Endodermal cell (in vitro differentiated cells): Measurements from ENCODE around the gene BMPER. TPM values are rescaled to one million over a fixed set of nuclear protein-coding genes. Genes with fewer than 3 reads are reported as not detected.
"Not testable (repeated sequence)": the region's sequence is repeated elsewhere in the genome, so short reads cannot be mapped to it uniquely, and the experiment has no call there.

ENCODE experiments used
- DNase-seq: peaks from one replicate; pipeline ENCODE4 v3.0.0-alpha.2; 2017
- H3K27ac ChIP-seq: 2 replicates; pipeline ENCODE4 v1.5.1; 2013; ENCODE audit warnings: mild to moderate bottlenecking, low read depth, low read length, moderate library complexity
- H3K27me3 ChIP-seq: 2 replicates; pipeline ENCODE4 v1.6.1; 2013; ENCODE audit warnings: mild to moderate bottlenecking, low read length, moderate library complexity; ENCODE audit not compliant: insufficient read depth, control insufficient read depth, poor library complexity, severe bottlenecking
- H3K36me3 ChIP-seq: 2 replicates; pipeline ENCODE4 v1.7.0; 2013; ENCODE audit warnings: mild to moderate bottlenecking, low read length, moderate library complexity; ENCODE audit not compliant: control insufficient read depth, insufficient read depth
- H3K4me1 ChIP-seq: one replicate; pipeline ENCODE4 v1.7.0; 2013; ENCODE audit warnings: low read length; ENCODE audit not compliant: control insufficient read depth, insufficient read depth
- H3K4me3 ChIP-seq: 2 replicates; pipeline ENCODE4 v1.5.1; 2013; ENCODE audit warnings: mild to moderate bottlenecking, low read length, moderate library complexity
- H3K9ac ChIP-seq: 2 replicates; pipeline ENCODE4 v1.6.1; 2013; ENCODE audit warnings: mild to moderate bottlenecking, low read length, moderate library complexity; ENCODE audit not compliant: poor library complexity, severe bottlenecking; ENCODE audit errors: extremely low read depth
- H3K9me3 ChIP-seq: 2 replicates; pipeline ENCODE4 v1.6.1; 2013; ENCODE audit warnings: mild to moderate bottlenecking, low read length, moderate library complexity; ENCODE audit not compliant: control insufficient read depth
- H3K27ac Mint-ChIP-seq: 2 replicates; pipeline ENCODE4 v1.8.0; 2020; ENCODE audit warnings: mixed read lengths
- H3K27me3 Mint-ChIP-seq: 2 replicates; pipeline ENCODE4 v1.8.0; 2021; ENCODE audit warnings: mild to moderate bottlenecking, mixed read lengths; ENCODE audit not compliant: insufficient read depth
- H3K36me3 Mint-ChIP-seq: 2 replicates; pipeline ENCODE4 v1.8.0; 2020; ENCODE audit warnings: low read depth, mixed read lengths
- H3K4me1 Mint-ChIP-seq: 2 replicates; pipeline ENCODE4 v1.8.0; 2020; ENCODE audit warnings: mixed read lengths
- H3K4me3 Mint-ChIP-seq: 2 replicates; pipeline ENCODE4 v1.8.0; 2020; ENCODE audit warnings: mild to moderate bottlenecking, moderate library complexity, mixed read lengths
- H3K9me3 Mint-ChIP-seq: 2 replicates; pipeline ENCODE4 v1.8.0; 2020; ENCODE audit warnings: mild to moderate bottlenecking, mixed read lengths
- whole genome bisulfite sequencing, 2 experiments: methylation state at CpG; one replicate each; pipeline versions ENCODE4 v1.1.5 to v1.1.7; 2013; ENCODE audit warnings: missing lambda C conversion rate in 2 of 2, mixed read lengths in 1 of 2; ENCODE audit not compliant: insufficient coverage in 1 of 2, insufficient read length in 1 of 2; 5-methylcytosine and 5-hydroxymethylcytosine counted together
- total RNA-seq, 2 donors: library from RNA; stranded (reverse); fragmentation: NEBNext Ultra II Directional in 1 of 2; extraction: Animal tissue kit (Norgen Biotek cat#: 25700) in 1 of 2; gene quantifications; 2 replicates in 1 of 2; 3 replicates in 1 of 2; pipeline ENCODE4 v1.2.1, GENCODE V29; 2021
- TF ChIP-seq, protein P1 (sequence below): fragments of 200-600 bp; sonication (generic); conservative IDR thresholded peaks from 2 replicates; pipeline ENCODE4 v1.5.0; 2021; ENCODE audit warnings: antibody characterized with exemption, mild to moderate bottlenecking

Gene BMPER
- total RNA-seq, 2 donors from 2014 or later: 71.2 to 72.2 TPM

- TF ChIP-seq, protein P1, sequence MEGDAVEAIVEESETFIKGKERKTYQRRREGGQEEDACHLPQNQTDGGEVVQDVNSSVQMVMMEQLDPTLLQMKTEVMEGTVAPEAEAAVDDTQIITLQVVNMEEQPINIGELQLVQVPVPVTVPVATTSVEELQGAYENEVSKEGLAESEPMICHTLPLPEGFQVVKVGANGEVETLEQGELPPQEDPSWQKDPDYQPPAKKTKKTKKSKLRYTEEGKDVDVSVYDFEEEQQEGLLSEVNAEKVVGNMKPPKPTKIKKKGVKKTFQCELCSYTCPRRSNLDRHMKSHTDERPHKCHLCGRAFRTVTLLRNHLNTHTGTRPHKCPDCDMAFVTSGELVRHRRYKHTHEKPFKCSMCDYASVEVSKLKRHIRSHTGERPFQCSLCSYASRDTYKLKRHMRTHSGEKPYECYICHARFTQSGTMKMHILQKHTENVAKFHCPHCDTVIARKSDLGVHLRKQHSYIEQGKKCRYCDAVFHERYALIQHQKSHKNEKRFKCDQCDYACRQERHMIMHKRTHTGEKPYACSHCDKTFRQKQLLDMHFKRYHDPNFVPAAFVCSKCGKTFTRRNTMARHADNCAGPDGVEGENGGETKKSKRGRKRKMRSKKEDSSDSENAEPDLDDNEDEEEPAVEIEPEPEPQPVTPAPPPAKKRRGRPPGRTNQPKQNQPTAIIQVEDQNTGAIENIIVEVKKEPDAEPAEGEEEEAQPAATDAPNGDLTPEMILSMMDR: peak; percentile 84
These were observed 260.7 kb downstream of the BMPER start for GRCh38 chr7:34165927-34166550.

DNA sequence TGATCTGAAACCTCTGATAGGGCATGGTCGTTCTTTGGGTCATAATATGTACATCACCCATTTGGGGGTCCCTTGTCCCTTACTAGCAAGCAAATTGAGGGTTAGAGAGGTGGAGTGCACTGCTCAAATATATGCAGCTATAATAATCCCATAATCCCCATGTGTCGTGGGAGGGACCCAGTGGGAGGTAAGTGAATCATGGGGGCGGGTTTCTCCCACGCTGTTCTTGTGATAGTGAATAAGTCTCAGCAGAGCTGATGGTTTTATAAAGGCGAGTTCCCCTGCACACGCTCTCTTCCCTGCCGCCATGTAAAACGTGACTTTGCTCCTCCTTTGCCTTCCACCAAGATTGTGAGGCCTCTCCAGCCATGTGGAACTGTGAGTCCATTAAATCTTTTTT lies 262.7 kb downstream of the BMPER start:
- H3K9me3 Mint-ChIP-seq: peaks cover 11% of the 10 kb centered on the region
- no peak overlapping the region for H3K27ac ChIP-seq
- no peaks in the 10 kb centered on the region for H3K9me3 ChIP-seq
- DNase-seq: no peak
- no peaks in the 10 kb centered on the region for H3K27me3 Mint-ChIP-seq
- H3K9ac ChIP-seq: no peak overlapping the region
- H3K4me1 ChIP-seq: no peaks in the 10 kb centered on the region
- TF ChIP-seq, protein P1: no peak
- H3K27me3 ChIP-seq: no peaks in the 10 kb centered on the region
- no peaks in the 10 kb centered on the region for H3K36me3 ChIP-seq
- H3K4me1 Mint-ChIP-seq: no peaks in the 10 kb centered on the region
- H3K4me3 ChIP-seq: no peak overlapping the region
- H3K27ac Mint-ChIP-seq: no peak overlapping the region
- WGBS, 2 experiments: 89 to 94% methylated on average over 2 to 8 of the region's 8 CpGs
- no peaks in the 10 kb centered on the region for H3K36me3 Mint-ChIP-seq
- H3K4me3 Mint-ChIP-seq: no peak overlapping the region

More at GRCh38 chr7:34165927-34166550, 260.7 kb downstream of the BMPER start:
- H3K27me3 Mint-ChIP-seq: no peaks in the 10 kb centered on the region
- WGBS, 2 experiments: 50 to 63% methylated on average over 3 of the region's 3 CpGs
- Histone ChIP-seq H3K4me1 (no peaks in the 10 kb centered on the region), H3K4me3 (no peak overlapping the region), H3K9me3 (no peaks in the 10 kb centered on the region), H3K36me3 (no peaks in the 10 kb centered on the region), H3K9ac (no peak overlapping the region), H3K27ac (no peak overlapping the region), H3K27me3 (no peaks in the 10 kb centered on the region)
- no peaks in the 10 kb centered on the region for H3K4me1 Mint-ChIP-seq
- H3K27ac Mint-ChIP-seq: no peak overlapping the region
- no peaks in the 10 kb centered on the region for H3K36me3 Mint-ChIP-seq
- DNase-seq: no peak
- H3K9me3 Mint-ChIP-seq: peaks cover 11% of the 10 kb centered on the region
- H3K4me3 Mint-ChIP-seq: no peak overlapping the region

- not testable (repeated sequence) for H3K9me3 ChIP-seq, H3K27ac ChIP-seq, H3K4me1 Mint-ChIP-seq, H3K36me3 ChIP-seq, H3K4me1 ChIP-seq, H3K4me3 ChIP-seq, H3K27me3 ChIP-seq, H3K36me3 Mint-ChIP-seq, DNase-seq, H3K9ac ChIP-seq
- Mint-ChIP-seq H3K27ac (peak overlapping the region; percentile 98), H3K4me3 (peak overlapping the region; percentile 82), H3K9me3 (peaks cover 13% of the 10 kb centered on the region), H3K27me3 (peaks cover 24% of the 10 kb centered on the region)
- WGBS, 2 experiments: 74 to 89% methylated on average over 16 to 31 of the region's 32 CpGs
These were observed 269.6 kb downstream of the BMPER start for GRCh38 chr7:34174688-34175616.
